Measurements from ENCODE around the gene CHMP4B.

The CHMP4B gene

GRCh38 chr20:33897313-33897912 lies 86.3 kb downstream of the CHMP4B start:
- no peak for DNase-seq (ENCODE audit: low spot score)

GRCh38 chr20:33899106-33899505 lies 88.0 kb downstream of the CHMP4B start:
- DNase-seq (ENCODE audit: low spot score) = no peak

DNA sequence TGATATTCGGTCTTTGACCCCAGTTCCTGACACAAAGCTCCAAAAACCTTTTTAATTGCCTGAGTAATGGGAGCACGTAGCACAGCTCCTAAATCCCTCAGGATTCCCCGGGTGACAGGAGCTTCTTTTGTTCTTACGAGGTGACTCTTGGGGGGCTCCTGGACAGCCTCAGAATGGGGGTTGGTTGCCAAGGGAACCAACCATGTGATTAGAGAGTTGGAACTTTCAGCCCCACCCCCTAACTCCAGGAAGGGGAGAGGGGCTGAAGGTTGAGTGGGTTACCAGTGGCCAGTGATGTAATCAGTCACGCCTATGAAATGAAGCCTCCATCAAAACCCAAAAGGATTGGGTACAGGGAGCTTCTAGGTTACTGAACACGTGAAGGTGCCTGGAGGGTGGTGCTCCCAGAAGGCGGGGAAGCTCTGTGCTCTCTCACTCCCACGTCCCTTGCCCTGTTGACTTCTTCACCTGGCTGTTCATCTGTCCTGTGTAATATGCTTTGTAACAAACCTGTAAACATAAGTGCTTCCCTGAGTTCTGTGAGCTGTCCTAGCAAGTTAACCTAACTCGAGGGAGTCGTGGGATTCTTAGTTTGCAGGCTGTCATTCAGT lies 89.5 kb downstream of the CHMP4B start:
- no peak for DNase-seq (ENCODE audit: low spot score)

GRCh38 chr20:33901132-33901523 lies 90.0 kb downstream of the CHMP4B start:
- no peak for DNase-seq (ENCODE audit: low spot score)

DNA sequence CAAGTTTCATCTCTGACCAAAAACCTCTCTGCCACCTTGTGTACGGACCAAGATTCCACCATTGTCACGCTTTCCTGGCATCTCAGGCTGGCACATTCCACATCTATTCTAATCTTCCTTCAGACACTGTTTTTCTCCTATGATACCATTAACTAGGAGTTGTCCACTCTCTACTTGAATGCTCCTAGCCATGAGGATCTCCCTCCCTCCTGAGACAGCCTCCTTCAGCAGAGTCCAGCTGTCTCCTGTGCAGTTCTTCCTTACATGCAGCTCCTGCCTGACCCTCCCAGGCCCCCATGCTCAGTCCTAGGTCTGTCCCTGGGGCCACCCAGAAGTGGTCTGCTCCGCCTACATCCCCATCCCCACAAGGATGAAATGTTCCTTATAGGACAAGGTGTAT lies 90.9 kb downstream of the CHMP4B start:
- DNase-seq (ENCODE audit: low spot score) = no peak

All from CD4-positive, alpha-beta T cell treated with Interleukin-2 at 100 ng/mL for 4 hours (primary cell).